Measurements from ENCODE around the gene MT1B. TPM values are rescaled to one million over a fixed set of nuclear protein-coding genes. Genes with fewer than 3 reads are reported as not detected.
"Not testable (repeated sequence)": the region's sequence is repeated elsewhere in the genome, so short reads cannot be mapped to it uniquely, and the experiment has no call there.

The MT1B gene
- total RNA-seq, 2 donors from 2014 or later, result not detected

DNA sequence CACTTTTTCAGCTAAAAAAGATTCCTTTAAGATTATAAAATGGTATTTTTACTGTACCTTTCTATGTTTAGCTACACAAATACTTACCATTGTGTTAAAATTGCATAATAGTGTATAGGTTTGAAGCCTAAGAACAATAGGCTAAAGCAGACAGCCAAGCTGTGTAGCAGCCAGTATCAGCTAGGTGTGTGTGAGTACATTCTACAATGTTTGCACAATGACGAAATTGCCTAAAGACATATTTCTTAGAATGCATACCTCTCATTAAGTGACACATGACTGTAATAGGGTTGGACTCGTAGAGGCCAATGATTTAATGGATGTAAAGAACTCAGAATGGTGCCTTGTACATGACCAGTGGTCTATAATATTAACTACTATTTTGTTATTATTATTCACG lies 1.9 kb upstream of the MT1B start:
- no peak for ATAC-seq
- Mint-ChIP-seq H3K27ac (no peak overlapping the region), H3K27me3 (peaks cover 35% of the 10 kb centered on the region), H3K4me3 (no peak overlapping the region), H3K4me1 (no peaks in the 10 kb centered on the region), H3K36me3 (ENCODE audit: low read depth) (no peaks in the 10 kb centered on the region)
- H3K9me3 ChIP-seq (ENCODE audit: control insufficient read depth, low read length, poor library complexity, severe bottlenecking), result no peaks in the 10 kb centered on the region
- no peak for DNase-seq

- no peak overlapping the region for H3K4me3 Mint-ChIP-seq
These were observed 914 bp downstream of the MT1B start for GRCh38 chr16:56652600-56652999.

GRCh38 chr16:56653218-56653617 lies 1.5 kb downstream of the MT1B start:
- no peaks in the 10 kb centered on the region for H3K9me3 ChIP-seq (ENCODE audit: control insufficient read depth, low read length, poor library complexity, severe bottlenecking)
- Mint-ChIP-seq H3K27ac (no peak overlapping the region), H3K4me3 (no peak overlapping the region), H3K4me1 (peaks cover 4% of the 10 kb centered on the region), H3K36me3 (ENCODE audit: low read depth) (no peaks in the 10 kb centered on the region), H3K27me3 (peaks cover 23% of the 10 kb centered on the region)
- DNase-seq, result no peak
- ATAC-seq, result no peak

More at GRCh38 chr16:56652600-56652999, 914 bp downstream of the MT1B start:
- ATAC-seq (no peak), DNase-seq (no peak)
- Mint-ChIP-seq H3K27ac (no peak overlapping the region), H3K4me1 (no peaks in the 10 kb centered on the region), H3K36me3 (ENCODE audit: low read depth) (no peaks in the 10 kb centered on the region), H3K27me3 (peaks cover 23% of the 10 kb centered on the region)
- H3K9me3 ChIP-seq (ENCODE audit: control insufficient read depth, low read length, poor library complexity, severe bottlenecking), result no peaks in the 10 kb centered on the region

DNA sequence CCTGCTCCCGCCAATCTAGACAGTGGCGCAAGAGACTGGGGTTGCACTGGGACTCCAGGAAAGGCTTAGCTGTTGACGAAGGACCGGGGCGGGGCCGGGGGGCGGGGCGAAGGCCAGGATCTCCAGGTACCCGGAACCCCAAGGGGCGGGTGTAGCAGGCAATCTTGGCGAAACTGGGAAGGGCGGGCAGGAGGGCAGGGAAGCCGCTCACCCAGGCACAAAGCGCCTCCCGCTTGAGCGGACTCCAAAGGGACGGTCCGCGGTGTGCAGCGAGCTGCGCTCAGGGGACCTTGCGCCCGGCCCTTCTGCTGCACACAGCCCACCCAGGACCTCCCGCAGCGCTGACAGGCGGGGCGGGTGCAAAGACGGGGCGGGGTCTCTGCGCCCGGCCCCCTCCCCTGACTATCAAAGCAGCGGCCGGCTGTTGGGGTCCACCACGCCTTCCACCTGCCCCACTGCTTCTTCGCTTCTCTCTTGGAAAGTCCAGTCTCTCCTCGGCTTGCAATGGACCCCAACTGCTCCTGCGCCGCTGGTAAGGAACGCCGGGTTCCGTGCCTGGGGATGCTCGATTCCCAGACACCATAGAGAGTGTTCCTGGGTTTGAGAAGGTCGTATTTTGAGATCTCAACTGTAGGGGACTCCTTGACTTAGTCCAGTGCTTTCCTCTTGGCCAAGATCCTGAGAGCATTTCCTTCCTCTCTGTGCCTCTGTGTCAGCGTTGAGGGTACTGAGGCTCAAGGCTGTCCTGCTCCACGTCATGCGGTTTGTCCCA lies 6.1 kb downstream of the MT1B start, which contains the start of gene MT1F:
TSS of gene MT1F (plus strand) at position 405 of the 772 bp plus-strand sequence. CDS start at position 505, 100 bp downstream.
- peak within 1 kb of the TSS; percentile 97 for H3K4me3 Mint-ChIP-seq
- no peaks in the 10 kb centered on the region for H3K9me3 ChIP-seq (ENCODE audit: control insufficient read depth, low read length, poor library complexity, severe bottlenecking)
- no peaks in the 10 kb centered on the region for H3K36me3 Mint-ChIP-seq (ENCODE audit: low read depth)
- H3K27me3 Mint-ChIP-seq, result no peaks in the 10 kb centered on the region
- peaks cover 15% of the 10 kb centered on the region for H3K4me1 Mint-ChIP-seq
- DNase-seq, result peak in 2 of 3 donors; percentile 60 to 65
- ATAC-seq, result peak; percentile 83
- peak within 1 kb of the TSS; percentile 77 for H3K27ac Mint-ChIP-seq

DNA sequence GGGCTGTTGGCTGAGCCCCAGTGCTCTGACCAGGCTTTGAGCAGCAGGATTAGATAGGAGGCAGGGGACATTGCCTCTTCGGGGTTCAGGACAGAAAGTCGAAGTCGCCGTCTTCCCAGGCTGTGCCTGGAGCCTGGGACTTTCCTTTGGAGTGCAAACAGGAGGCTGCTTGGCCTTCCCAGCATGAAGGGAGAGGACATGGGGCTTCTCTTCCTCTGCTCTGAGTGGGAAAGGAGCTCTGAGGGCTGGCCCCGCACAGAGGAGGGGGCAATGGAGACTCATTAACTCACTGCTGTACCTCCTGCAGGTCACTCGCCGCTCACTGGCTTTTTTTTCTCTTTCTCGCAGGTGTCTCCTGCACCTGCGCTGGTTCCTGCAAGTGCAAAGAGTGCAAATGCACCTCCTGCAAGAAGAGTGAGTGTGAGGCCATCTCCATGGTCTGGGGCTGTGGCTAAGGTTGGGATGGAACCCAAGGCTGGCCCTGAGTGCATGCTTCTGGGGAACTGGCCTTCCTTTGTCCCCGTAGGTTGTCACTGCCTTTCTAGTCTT lies 6.7 kb downstream of the MT1B start:
- no peaks in the 10 kb centered on the region for H3K36me3 Mint-ChIP-seq (ENCODE audit: low read depth)
- H3K4me3 Mint-ChIP-seq, result peak overlapping the region; percentile 97
- DNase-seq (no peak), ATAC-seq (no peak)
- peaks cover 19% of the 10 kb centered on the region for H3K4me1 Mint-ChIP-seq
- H3K27ac Mint-ChIP-seq, result peak overlapping the region; percentile 77
- H3K27me3 Mint-ChIP-seq, result no peaks in the 10 kb centered on the region
- H3K9me3 ChIP-seq (ENCODE audit: control insufficient read depth, low read length, poor library complexity, severe bottlenecking), result no peaks in the 10 kb centered on the region

- Mint-ChIP-seq H3K36me3 (ENCODE audit: low read depth) (no peaks in the 10 kb centered on the region), H3K4me1 (peaks cover 23% of the 10 kb centered on the region), H3K4me3 (peak overlapping the region; percentile 90), H3K27ac (peak overlapping the region; percentile 83), H3K27me3 (peaks cover 6% of the 10 kb centered on the region)
- no peak for DNase-seq
- no peaks in the 10 kb centered on the region for H3K9me3 ChIP-seq (ENCODE audit: control insufficient read depth, low read length, poor library complexity, severe bottlenecking)
- peak; percentile 72 for ATAC-seq
These were observed 11.0 kb downstream of the MT1B start for GRCh38 chr16:56662357-56663354.

- no peak overlapping the region for H3K4me3 Mint-ChIP-seq
- H3K36me3 Mint-ChIP-seq (ENCODE audit: low read depth), result peaks cover 2% of the 10 kb centered on the region
- H3K9me3 ChIP-seq (ENCODE audit: control insufficient read depth, low read length, poor library complexity, severe bottlenecking), result no peaks in the 10 kb centered on the region
- no peak for DNase-seq
- no peak for ATAC-seq
- no peak overlapping the region for H3K27ac Mint-ChIP-seq
- peaks cover 24% of the 10 kb centered on the region for H3K27me3 Mint-ChIP-seq
- H3K4me1 Mint-ChIP-seq, result peaks cover 23% of the 10 kb centered on the region
These were observed 12.8 kb downstream of the MT1B start for GRCh38 chr16:56664506-56664905.

- Mint-ChIP-seq H3K27me3 (peaks cover 35% of the 10 kb centered on the region), H3K4me1 (peaks cover 26% of the 10 kb centered on the region)
- not testable (repeated sequence) for H3K27ac Mint-ChIP-seq; H3K36me3 Mint-ChIP-seq (ENCODE audit: low read depth); H3K4me3 Mint-ChIP-seq; ATAC-seq; H3K9me3 ChIP-seq (ENCODE audit: control insufficient read depth, low read length, poor library complexity, severe bottlenecking); DNase-seq
These were observed 13.9 kb downstream of the MT1B start for GRCh38 chr16:56665286-56666261.

- ATAC-seq (peak; percentile 58), DNase-seq (no peak)
- Mint-ChIP-seq H3K4me3 (peak within 1 kb of the TSS; percentile 71), H3K36me3 (ENCODE audit: low read depth) (peaks cover 2% of the 10 kb centered on the region), H3K27ac (no peak within 1 kb of the TSS), H3K4me1 (peaks cover 21% of the 10 kb centered on the region), H3K27me3 (peaks cover 45% of the 10 kb centered on the region)
- H3K9me3 ChIP-seq (ENCODE audit: control insufficient read depth, low read length, poor library complexity, severe bottlenecking), result no peaks in the 10 kb centered on the region
These were observed 16.2 kb downstream of the MT1B start, which contains the start of gene MT1G for GRCh38 chr16:56667581-56668571. MT1G (minus strand) TSS chr16:56668065; CDS start chr16:56667993, 72 bp downstream.

DNA sequence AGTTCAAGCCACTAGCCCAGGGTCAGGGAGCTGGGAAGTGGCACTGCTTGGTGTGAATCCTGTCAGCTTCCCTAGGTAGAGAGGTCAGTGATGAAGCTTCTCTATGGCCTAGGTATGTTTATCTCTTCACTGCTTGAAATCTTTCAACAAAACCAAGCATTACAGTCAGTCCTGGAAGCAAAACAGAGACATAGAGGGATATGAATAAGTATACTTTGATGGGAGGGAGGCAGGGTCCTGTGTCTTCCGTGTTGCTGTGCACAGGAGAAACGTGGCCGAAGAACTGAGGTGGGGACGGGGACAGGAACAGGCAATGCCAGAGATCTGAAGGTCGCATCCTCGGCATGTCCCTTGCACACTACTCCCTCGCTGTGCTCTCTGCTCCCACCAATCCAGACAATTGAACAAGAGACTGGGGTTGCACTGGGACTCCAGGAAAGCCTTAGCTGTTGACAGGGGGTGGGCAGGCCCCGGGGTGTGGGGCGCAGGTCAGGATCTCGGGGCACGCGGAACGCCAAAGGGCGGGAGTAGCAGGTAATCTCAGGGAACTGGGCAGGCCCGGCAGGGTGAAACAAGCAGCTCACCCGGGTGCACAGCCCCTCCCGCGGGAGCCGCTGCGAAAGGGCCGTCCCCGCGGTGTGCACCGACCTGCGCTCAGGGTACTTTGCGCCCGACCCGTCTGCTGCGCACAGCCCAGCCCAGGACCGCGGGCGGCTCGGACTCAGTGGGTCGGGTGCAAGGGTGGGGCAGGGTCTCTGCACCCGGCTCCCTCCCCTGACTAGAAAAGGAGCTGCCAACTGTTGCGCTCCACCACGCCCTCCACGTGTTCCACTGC lies 17.5 kb downstream of the MT1B start, which contains the start of gene MT1H:
TSS of gene MT1H (plus strand) at position 810 of the 835 bp plus-strand sequence. CDS start 71 bp downstream, outside the sequence.
- peaks cover 16% of the 10 kb centered on the region for H3K4me1 Mint-ChIP-seq
- H3K27ac Mint-ChIP-seq, result no peak within 1 kb of the TSS
- no peaks in the 10 kb centered on the region for H3K9me3 ChIP-seq (ENCODE audit: control insufficient read depth, low read length, poor library complexity, severe bottlenecking)
- DNase-seq (no peak), ATAC-seq (peak; percentile 40)
- H3K27me3 Mint-ChIP-seq, result peaks cover 55% of the 10 kb centered on the region
- H3K4me3 Mint-ChIP-seq, result peak within 1 kb of the TSS; percentile 71
- peaks cover 2% of the 10 kb centered on the region for H3K36me3 Mint-ChIP-seq (ENCODE audit: low read depth)
